Brain microvascular endothelial cell (primary cell): Measurements from ENCODE around the gene PSMC1.
"Not testable (repeated sequence)": the region's sequence is repeated elsewhere in the genome, so short reads cannot be mapped to it uniquely, and the experiment has no call there.

Source experiments
- DNase-seq: peaks from one replicate; pipeline ENCODE4 v3.0.0-alpha.2; 2020
- H3K27ac ChIP-seq: fragments of 250-450 bp; sonication (Bioruptor Pico); 2 replicates; pipeline ENCODE4 v1.5.1; 2020; ENCODE audit warnings: mild to moderate bottlenecking, moderate library complexity
- H3K27me3 ChIP-seq: fragments of 250-450 bp; sonication (Bioruptor Pico); replicated peaks from 2 replicates; pipeline ENCODE4 v1.5.1; 2020; ENCODE audit warnings: mild to moderate bottlenecking
- H3K36me3 ChIP-seq: fragments of 250-450 bp; sonication (Bioruptor Pico); replicated peaks from 2 replicates; pipeline ENCODE4 v1.5.1; 2020; ENCODE audit warnings: mild to moderate bottlenecking
- H3K4me3 ChIP-seq: 2 replicates; pipeline ENCODE4 v1.5.1; 2011; ENCODE audit warnings: low read depth, mild to moderate bottlenecking, control low read depth, low read length, moderate library complexity
- in situ Hi-C: cut with HindIII; loops from 2 replicates; pipeline ENCODE4 v1.10.0; 2017; ENCODE audit warnings: low sequenced_read_pairs, low pct_ligation_motif_present
- TF ChIP-seq, protein P1 (sequence below): IDR thresholded peaks from 2 replicates; pipeline ENCODE4 v1.5.1; 2011; ENCODE audit warnings: low read depth, mild to moderate bottlenecking, moderate library complexity, low read length, control low read depth, inconsistent platforms; ENCODE audit errors: missing control alignments

PSMC1 gene

DNA sequence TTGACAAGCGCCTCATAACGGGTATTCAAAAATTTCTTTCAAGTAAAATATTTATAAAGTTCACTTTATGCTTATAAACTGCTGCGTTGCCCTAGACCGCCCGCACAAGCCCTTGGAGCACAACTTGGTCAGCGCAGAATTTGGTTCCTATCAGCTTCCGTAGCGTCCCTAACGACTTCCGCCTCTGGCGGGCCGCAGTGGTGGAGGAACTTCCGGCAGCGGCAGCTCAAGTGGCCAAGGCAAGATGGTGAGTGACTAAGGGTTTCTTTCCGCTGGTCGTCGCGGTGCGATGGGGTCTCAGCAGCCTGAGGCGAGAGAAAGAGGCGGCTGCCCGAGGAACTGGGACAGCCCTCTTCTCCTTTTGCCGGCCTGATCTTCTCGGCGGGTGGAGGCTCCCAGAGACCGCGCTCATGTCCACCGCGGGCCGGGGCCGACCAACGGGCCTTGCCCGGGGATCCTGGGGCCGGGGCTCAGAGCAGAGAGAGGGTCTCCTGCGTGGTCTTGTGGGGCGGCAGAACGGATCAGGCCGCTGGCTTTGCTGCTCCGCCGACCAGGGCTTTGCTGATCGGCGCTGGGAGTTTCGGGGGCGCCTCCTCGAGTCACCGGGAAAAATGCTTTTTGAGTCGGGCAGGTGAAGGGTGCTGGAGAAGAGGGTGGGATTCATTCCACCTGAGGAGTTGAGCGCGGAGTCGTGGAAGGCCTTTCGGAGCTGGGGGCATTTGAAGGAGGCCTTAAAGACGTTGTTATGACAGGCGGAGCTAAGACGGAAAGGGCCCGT lies at the start of gene PSMC1:
Gene PSMC1, plus strand, starts transcription at position 200 of the 778 bp plus-strand sequence. Its CDS starts 45 bp downstream, at position 245.
- H3K4me3 ChIP-seq = peak within 1 kb of the TSS; percentile 87
- peak within 1 kb of the TSS; percentile 94 for H3K27ac ChIP-seq
- in situ Hi-C loops = no loop called here
- DNase-seq = peak; percentile 92
- H3K27me3 ChIP-seq = no peaks in the 10 kb centered on the region
- TF ChIP-seq, protein P1, sequence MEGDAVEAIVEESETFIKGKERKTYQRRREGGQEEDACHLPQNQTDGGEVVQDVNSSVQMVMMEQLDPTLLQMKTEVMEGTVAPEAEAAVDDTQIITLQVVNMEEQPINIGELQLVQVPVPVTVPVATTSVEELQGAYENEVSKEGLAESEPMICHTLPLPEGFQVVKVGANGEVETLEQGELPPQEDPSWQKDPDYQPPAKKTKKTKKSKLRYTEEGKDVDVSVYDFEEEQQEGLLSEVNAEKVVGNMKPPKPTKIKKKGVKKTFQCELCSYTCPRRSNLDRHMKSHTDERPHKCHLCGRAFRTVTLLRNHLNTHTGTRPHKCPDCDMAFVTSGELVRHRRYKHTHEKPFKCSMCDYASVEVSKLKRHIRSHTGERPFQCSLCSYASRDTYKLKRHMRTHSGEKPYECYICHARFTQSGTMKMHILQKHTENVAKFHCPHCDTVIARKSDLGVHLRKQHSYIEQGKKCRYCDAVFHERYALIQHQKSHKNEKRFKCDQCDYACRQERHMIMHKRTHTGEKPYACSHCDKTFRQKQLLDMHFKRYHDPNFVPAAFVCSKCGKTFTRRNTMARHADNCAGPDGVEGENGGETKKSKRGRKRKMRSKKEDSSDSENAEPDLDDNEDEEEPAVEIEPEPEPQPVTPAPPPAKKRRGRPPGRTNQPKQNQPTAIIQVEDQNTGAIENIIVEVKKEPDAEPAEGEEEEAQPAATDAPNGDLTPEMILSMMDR = no peak
- H3K36me3 ChIP-seq = peaks cover 24% of the 10 kb centered on the region

DNA sequence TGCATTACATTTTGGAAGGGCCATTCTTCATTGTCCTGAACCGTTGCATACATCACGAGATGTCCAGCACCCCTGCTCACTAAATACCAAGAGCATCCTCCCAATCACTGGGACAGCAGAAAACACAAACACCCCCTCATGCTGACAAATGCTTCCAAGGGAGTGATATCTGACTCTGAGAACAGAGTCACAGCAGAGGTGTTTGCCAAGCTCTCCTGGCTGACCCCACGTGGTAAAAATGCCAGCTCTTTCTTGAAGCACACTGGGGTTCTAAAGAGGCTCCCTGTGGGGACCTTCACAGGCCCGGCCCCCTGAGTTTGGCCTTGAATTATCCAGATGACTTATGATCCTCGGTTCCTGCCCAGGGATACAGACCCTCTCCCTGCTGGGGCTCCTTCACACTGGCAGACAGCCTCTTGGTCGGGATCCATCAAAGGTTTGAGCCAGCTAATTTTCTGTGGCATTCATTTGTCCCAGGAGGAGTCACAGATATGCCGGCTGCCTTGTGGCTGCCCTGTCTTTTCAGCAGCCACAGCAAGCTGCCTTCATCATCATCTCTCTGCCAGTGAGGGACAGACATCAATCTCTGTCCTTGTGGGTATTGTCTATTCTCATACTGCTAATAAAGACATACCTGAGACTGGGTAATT lies 43.1 kb upstream of the PSMC1 start:
- in situ Hi-C loops = no loop called here
- no peak for DNase-seq

DNA sequence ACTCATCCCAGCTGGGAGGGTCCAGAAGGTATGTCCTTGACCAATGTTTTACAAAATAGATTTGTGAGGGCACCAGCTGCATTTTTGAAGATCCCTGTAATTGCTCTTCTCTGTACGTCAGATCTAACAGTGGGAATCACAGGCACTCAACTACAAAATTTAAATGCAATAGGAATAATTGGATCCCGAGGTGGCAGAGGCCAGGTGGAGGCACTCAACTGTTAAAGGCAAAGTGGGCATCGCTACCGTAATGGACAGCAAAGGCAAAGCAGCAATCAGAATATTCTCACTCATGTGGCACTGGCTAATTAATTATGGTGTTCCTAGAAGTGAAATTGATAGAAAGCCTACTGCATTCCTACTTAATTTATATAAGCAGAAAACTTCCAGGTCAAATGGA lies 27.9 kb upstream of the PSMC1 start:
- Histone ChIP-seq H3K27me3 (no peaks in the 10 kb centered on the region), H3K4me3 (no peak overlapping the region), H3K27ac (no peak overlapping the region), H3K36me3 (no peaks in the 10 kb centered on the region)
- TF ChIP-seq, protein P1 = no peak
- in situ Hi-C loops = no loop called here
- no peak for DNase-seq

More for the DNA sequence above, 43.1 kb upstream of the PSMC1 start:
- TF ChIP-seq, protein P1 = no peak
- Histone ChIP-seq H3K36me3 (no peaks in the 10 kb centered on the region), H3K4me3 (no peak overlapping the region), H3K27ac (no peak overlapping the region), H3K27me3 (no peaks in the 10 kb centered on the region)

DNA sequence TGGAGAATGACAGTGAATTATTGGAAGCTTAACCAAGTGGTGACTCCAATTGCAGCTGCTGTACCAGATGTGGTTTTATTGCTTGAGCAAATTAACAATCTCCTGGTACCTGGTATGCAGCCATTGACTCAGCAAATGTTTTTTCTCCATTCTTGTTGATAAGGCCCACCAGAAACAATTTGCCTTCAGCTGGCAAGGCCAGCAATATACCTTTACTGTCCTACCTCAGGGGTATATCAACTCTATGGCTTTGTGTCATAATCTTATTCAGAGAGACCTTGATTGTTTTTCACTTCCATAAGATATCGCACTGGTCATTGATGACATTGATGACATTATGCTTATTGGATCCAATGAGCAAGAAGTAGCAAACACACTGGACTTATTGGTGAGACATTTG lies 26.4 kb upstream of the PSMC1 start:
- H3K4me3 ChIP-seq, in situ Hi-C loops, H3K27me3 ChIP-seq, H3K36me3 ChIP-seq, H3K27ac ChIP-seq, DNase-seq: not testable (repeated sequence)

DNA sequence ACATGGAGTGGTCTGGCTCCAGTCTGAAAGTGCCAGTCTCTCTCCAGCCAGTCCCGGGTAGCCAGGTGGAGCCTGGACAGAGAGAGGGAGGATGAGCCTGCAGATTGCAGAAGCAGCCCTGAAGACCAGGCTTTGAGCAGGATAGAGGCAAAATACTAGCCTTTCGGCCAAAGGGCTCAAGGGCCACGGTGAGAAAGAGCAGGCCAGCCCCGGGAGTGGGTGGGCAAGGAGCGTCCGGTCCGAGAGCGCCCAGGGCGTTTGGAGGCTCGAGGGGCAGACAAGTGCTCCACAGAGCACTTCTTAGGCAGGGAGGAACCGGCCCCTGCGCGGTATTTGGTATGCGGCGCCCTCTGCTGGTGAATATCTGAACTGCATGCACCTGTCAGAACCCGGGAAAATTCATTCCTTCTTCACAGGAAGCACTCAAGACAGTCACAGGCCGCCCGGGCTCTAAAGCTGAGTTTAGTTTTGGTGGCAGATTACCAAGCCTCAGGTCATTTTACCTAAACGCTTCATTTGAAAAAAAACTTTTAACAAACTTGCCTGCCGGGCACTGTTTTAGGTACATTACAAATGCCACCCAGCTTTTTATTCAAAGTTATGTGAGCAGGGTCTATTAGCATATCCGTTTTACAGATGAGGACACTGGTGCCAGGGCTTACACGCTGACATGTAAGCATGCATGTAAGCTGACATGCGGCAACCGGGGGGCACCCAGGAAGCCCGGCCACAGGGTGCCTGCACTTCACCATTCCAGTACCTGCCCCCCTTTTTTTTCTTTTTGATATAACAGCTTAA lies 21.0 kb upstream of the PSMC1 start:
- Histone ChIP-seq H3K27ac (no peak overlapping the region), H3K4me3 (no peak overlapping the region), H3K27me3 (no peaks in the 10 kb centered on the region), H3K36me3 (no peaks in the 10 kb centered on the region)
- in situ Hi-C loops = no loop called here
- DNase-seq = peak; percentile 45
- TF ChIP-seq, protein P1 = peak; percentile 92

GRCh38 chr14:90239139-90239538 lies 17.2 kb upstream of the PSMC1 start:
- TF ChIP-seq, protein P1 = no peak
- DNase-seq = peak; percentile 23
- in situ Hi-C loops = no loop called here

More at GRCh38 chr14:90239139-90239538, 17.2 kb upstream of the PSMC1 start:
- Histone ChIP-seq H3K36me3 (no peaks in the 10 kb centered on the region), H3K27me3 (no peaks in the 10 kb centered on the region), H3K4me3 (no peak overlapping the region), H3K27ac (no peak overlapping the region)
